Stimulated activated CD4-positive, alpha-beta T cell treated with anti-CD3 and anti-CD28 coated beads, Interleukin-15, amount 100 ng/mL, for 24 hours (primary cell): ENCODE results near the gene ATP11A.
"Not testable (repeated sequence)": the region's sequence is repeated elsewhere in the genome, so short reads cannot be mapped to it uniquely, and the experiment has no call there.

Experiments used
- DNase-seq: peaks from one replicate; pipeline ENCODE4 v3.0.0-alpha.2; 2020

The ATP11A gene

GRCh38 chr13:112779856-112780604 lies 90.2 kb downstream of the ATP11A start:
- no peak for DNase-seq

GRCh38 chr13:112781287-112781686 lies 91.4 kb downstream of the ATP11A start:
- no peak for DNase-seq

GRCh38 chr13:112781881-112782361 lies 92.1 kb downstream of the ATP11A start:
- no peak for DNase-seq

GRCh38 chr13:112782429-112783010 lies 92.7 kb downstream of the ATP11A start:
- no peak for DNase-seq

GRCh38 chr13:112783135-112783977 lies 93.5 kb downstream of the ATP11A start:
- DNase-seq: no peak

- DNase-seq: no peak
Measured at GRCh38 chr13:112783978-112784371, 94.1 kb downstream of the ATP11A start.

GRCh38 chr13:112784811-112785482 lies 95.1 kb downstream of the ATP11A start:
- DNase-seq: no peak

GRCh38 chr13:112785483-112785856 lies 95.6 kb downstream of the ATP11A start:
- DNase-seq: no peak

- DNase-seq: not testable (repeated sequence)
Measured at GRCh38 chr13:112786810-112787209, 97.0 kb downstream of the ATP11A start.

- DNase-seq: no peak
Measured at GRCh38 chr13:112790735-112791641, 101.2 kb downstream of the ATP11A start.

- no peak for DNase-seq
Measured at GRCh38 chr13:112791663-112792440, 102.0 kb downstream of the ATP11A start.

- no peak for DNase-seq
Measured at GRCh38 chr13:112792511-112792910, 102.7 kb downstream of the ATP11A start.

- DNase-seq: no peak
Measured at GRCh38 chr13:112793545-112794445, 104.0 kb downstream of the ATP11A start.

- DNase-seq: no peak
Measured at GRCh38 chr13:112795277-112795676, 105.4 kb downstream of the ATP11A start.

- no peak for DNase-seq
Measured at GRCh38 chr13:112796190-112796915, 106.5 kb downstream of the ATP11A start.

- DNase-seq: no peak
Measured at GRCh38 chr13:112799394-112799793, 109.6 kb downstream of the ATP11A start.

GRCh38 chr13:112800057-112800456 lies 110.2 kb downstream of the ATP11A start:
- no peak for DNase-seq

GRCh38 chr13:112800807-112801206 lies 111.0 kb downstream of the ATP11A start:
- not testable (repeated sequence) for DNase-seq

- no peak for DNase-seq
Measured at GRCh38 chr13:112802802-112803195, 113.0 kb downstream of the ATP11A start.
